H1 (cell line): ENCODE data around the gene INPP5A. TPM values are rescaled to one million over a fixed set of nuclear protein-coding genes. Genes with fewer than 3 reads are reported as not detected.

ENCODE experiments used
- ATF3 ChIP-seq: IDR thresholded peaks from 2 replicates; pipeline ENCODE4 v1.6.1; 2011; ENCODE audit warnings: low read depth, mild to moderate bottlenecking, low read length; ENCODE audit not compliant: insufficient read depth
- CREB1 ChIP-seq: IDR thresholded peaks from 2 replicates; pipeline ENCODE4 v1.6.1; 2012; ENCODE audit warnings: inconsistent platforms
- EGR1 ChIP-seq: IDR thresholded peaks from 2 replicates; pipeline ENCODE4 v1.6.1; 2011; ENCODE audit warnings: low read depth, low read length, borderline replicate concordance
- FOSL1 ChIP-seq: IDR thresholded peaks from 2 replicates; pipeline ENCODE4 v1.6.1; 2011; ENCODE audit warnings: mild to moderate bottlenecking, low read depth, low read length, moderate library complexity; ENCODE audit not compliant: insufficient read depth
- RXRA ChIP-seq: IDR thresholded peaks from 2 replicates; pipeline ENCODE4 v1.6.1; 2011; ENCODE audit warnings: low read depth, mild to moderate bottlenecking, low read length, moderate library complexity; ENCODE audit not compliant: insufficient read depth
- polyA plus RNA-seq, 7 experiments: library from polyadenylated mRNA; depleted of rRNA in 3 of 7; stranded (reverse) in 5 of 7; unstranded in 2 of 7; fragments of >200 nt in 5 of 7; fragments of 200-250 nt in 2 of 7; gene quantifications; 1 replicate in 5 of 7; 2 replicates in 1 of 7; 4 replicates in 1 of 7; pipeline versions ENCODE4 v1.2.1 to v1.2.3, GENCODE V29; 2011 to 2013; ENCODE audit warnings: missing spikeins in 2 of 7, mixed read lengths in 2 of 7
- total RNA-seq: library from RNA; stranded (reverse); fragmentation: NEBNext Ultra II Directional; extraction: Animal tissue kit (Norgen Biotek cat#: 25700); gene quantifications from 2 replicates; pipeline ENCODE4 v1.2.1, GENCODE V29; 2021

The INPP5A gene
- total and polyA plus RNA-seq, 2 of the 8 experiments (the other 6 are each of a cell fraction or from before 2014, with no cell fraction given), result 19.7 to 27.5 TPM

GRCh38 chr10:132781556-132781955, 244.0 kb downstream of the INPP5A start (continued):
- TF ChIP-seq ATF3, result no peak
- no peak for TF ChIP-seq EGR1
- no peak for TF ChIP-seq FOSL1
- TF ChIP-seq RXRA, result no peak
- no peak for TF ChIP-seq CREB1
